GM23338 (cell line): Measurements from ENCODE around the gene GRAMD4. TPM values are rescaled to one million over a fixed set of nuclear protein-coding genes. Genes with fewer than 3 reads are reported as not detected.

ENCODE experiments used
- ATAC-seq: fragments of 200-7000 bp; cut with Tn5 transposase; 3 replicates; pipeline ENCODE4 v1.9.1; 2020
- DNase-seq: peaks from one replicate; pipeline ENCODE4 v3.0.0-alpha.2; 2015; ENCODE audit warnings: low spot score
- H2AFZ ChIP-seq: fragments of 200-600 bp; sonication (generic); 2 replicates; pipeline ENCODE4 v1.8.0; 2016; ENCODE audit warnings: antibody characterized with exemption, mild to moderate bottlenecking, moderate library complexity
- H3F3A ChIP-seq: fragments of 200-600 bp; sonication (generic); replicated peaks from 2 replicates; pipeline ENCODE4 v1.8.0; 2017; ENCODE audit warnings: antibody characterized with exemption, mixed run types, low read depth
- H3K27ac ChIP-seq: fragments of 200-600 bp; sonication (generic); 2 replicates; pipeline ENCODE4 v1.6.1; 2016; ENCODE audit warnings: low read depth
- H3K27me3 ChIP-seq: fragments of 200-600 bp; sonication (generic); 2 replicates; pipeline ENCODE4 v1.8.0; 2016; ENCODE audit warnings: mild to moderate bottlenecking, mixed run types, moderate library complexity; ENCODE audit not compliant: insufficient read depth
- H3K36me3 ChIP-seq: fragments of 200-600 bp; sonication (generic); 2 replicates; pipeline ENCODE4 v1.8.0; 2016; ENCODE audit warnings: mild to moderate bottlenecking; ENCODE audit not compliant: insufficient read depth
- H3K4me1 ChIP-seq: fragments of 200-600 bp; sonication (generic); 2 replicates; pipeline ENCODE4 v1.8.0; 2016; ENCODE audit warnings: mild to moderate bottlenecking, moderate library complexity; ENCODE audit not compliant: insufficient read depth
- H3K4me2 ChIP-seq: fragments of 200-600 bp; sonication (generic); 2 replicates; pipeline ENCODE4 v1.7.1; 2017; ENCODE audit warnings: mixed run types
- H3K4me3 ChIP-seq: fragments of 200-600 bp; sonication (generic); 2 replicates; pipeline ENCODE4 v1.6.1; 2016; ENCODE audit warnings: mixed run types
- H3K79me2 ChIP-seq: fragments of 200-600 bp; sonication (generic); replicated peaks from 2 replicates; pipeline ENCODE4 v1.8.0; 2017; ENCODE audit warnings: mild to moderate bottlenecking; ENCODE audit not compliant: insufficient read depth
- H3K9me2 ChIP-seq: fragments of 200-600 bp; sonication (generic); 2 replicates; pipeline ENCODE4 v1.8.0; 2017; ENCODE audit not compliant: insufficient read depth
- H4K20me1 ChIP-seq: fragments of 200-600 bp; sonication (generic); replicated peaks from 2 replicates; pipeline ENCODE4 v1.8.0; 2017; ENCODE audit warnings: mild to moderate bottlenecking; ENCODE audit not compliant: insufficient read depth
- H3K27ac Mint-ChIP-seq: 2 replicates; pipeline ENCODE4 v1.8.0; 2020; ENCODE audit warnings: inconsistent platforms, mild to moderate bottlenecking, moderate library complexity, mixed read lengths
- H3K27me3 Mint-ChIP-seq: 3 replicates; pipeline ENCODE4 v1.8.0; 2022; ENCODE audit warnings: low read depth, mild to moderate bottlenecking, moderate library complexity, mixed read lengths, inconsistent platforms; ENCODE audit not compliant: insufficient read depth, poor library complexity
- H3K36me3 Mint-ChIP-seq: 3 replicates; pipeline ENCODE4 v1.8.0; 2021; ENCODE audit warnings: low read depth, mild to moderate bottlenecking, inconsistent platforms, moderate library complexity, mixed read lengths
- H3K4me1 Mint-ChIP-seq: 3 replicates; pipeline ENCODE4 v1.8.0; 2020; ENCODE audit warnings: mild to moderate bottlenecking, inconsistent platforms, mixed read lengths
- H3K4me3 Mint-ChIP-seq: 3 replicates; pipeline ENCODE4 v1.8.0; 2021; ENCODE audit warnings: moderate library complexity, mild to moderate bottlenecking, inconsistent platforms, mixed read lengths
- H3K9me3 Mint-ChIP-seq: 3 replicates; pipeline ENCODE4 v1.8.0; 2020; ENCODE audit warnings: moderate library complexity, mild to moderate bottlenecking, inconsistent platforms, mixed read lengths
- polyA plus RNA-seq: library from polyadenylated mRNA; unstranded; fragments of >200 nt; fragmentation: Nextera tagmentation; extraction: Ambion mirVana; gene quantifications from 2 replicates; pipeline ENCODE4 v1.2.1, GENCODE V29; 2016
- total RNA-seq: library from RNA; depleted of rRNA; stranded (reverse); fragments of >200 nt; shearing (Covaris generic); gene quantifications from 2 replicates; pipeline ENCODE4 v1.2.3, GENCODE V29; 2014
- TF ChIP-seq, protein P1 (sequence below): IDR thresholded peaks from one replicate; pipeline ENCODE4 v1.6.1; 2018; ENCODE audit warnings: antibody characterized with exemption; ENCODE audit not compliant: unreplicated experiment
- TF ChIP-seq, protein P2 (sequence below): fragments of 250-450 bp; sonication (Bioruptor Pico); IDR thresholded peaks from 2 replicates; pipeline ENCODE4 v1.5.0; 2020; ENCODE audit warnings: mild to moderate bottlenecking, moderate library complexity

Gene GRAMD4
- total and polyA plus RNA-seq, 2 experiments from 2014 or later, result 2.7 to 81.8 TPM

GRCh38 chr22:46591930-46592329 is 28.3 kb upstream of the GRAMD4 start:
- TF ChIP-seq, protein P1, sequence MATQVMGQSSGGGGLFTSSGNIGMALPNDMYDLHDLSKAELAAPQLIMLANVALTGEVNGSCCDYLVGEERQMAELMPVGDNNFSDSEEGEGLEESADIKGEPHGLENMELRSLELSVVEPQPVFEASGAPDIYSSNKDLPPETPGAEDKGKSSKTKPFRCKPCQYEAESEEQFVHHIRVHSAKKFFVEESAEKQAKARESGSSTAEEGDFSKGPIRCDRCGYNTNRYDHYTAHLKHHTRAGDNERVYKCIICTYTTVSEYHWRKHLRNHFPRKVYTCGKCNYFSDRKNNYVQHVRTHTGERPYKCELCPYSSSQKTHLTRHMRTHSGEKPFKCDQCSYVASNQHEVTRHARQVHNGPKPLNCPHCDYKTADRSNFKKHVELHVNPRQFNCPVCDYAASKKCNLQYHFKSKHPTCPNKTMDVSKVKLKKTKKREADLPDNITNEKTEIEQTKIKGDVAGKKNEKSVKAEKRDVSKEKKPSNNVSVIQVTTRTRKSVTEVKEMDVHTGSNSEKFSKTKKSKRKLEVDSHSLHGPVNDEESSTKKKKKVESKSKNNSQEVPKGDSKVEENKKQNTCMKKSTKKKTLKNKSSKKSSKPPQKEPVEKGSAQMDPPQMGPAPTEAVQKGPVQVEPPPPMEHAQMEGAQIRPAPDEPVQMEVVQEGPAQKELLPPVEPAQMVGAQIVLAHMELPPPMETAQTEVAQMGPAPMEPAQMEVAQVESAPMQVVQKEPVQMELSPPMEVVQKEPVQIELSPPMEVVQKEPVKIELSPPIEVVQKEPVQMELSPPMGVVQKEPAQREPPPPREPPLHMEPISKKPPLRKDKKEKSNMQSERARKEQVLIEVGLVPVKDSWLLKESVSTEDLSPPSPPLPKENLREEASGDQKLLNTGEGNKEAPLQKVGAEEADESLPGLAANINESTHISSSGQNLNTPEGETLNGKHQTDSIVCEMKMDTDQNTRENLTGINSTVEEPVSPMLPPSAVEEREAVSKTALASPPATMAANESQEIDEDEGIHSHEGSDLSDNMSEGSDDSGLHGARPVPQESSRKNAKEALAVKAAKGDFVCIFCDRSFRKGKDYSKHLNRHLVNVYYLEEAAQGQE, result no peak
- TF ChIP-seq, protein P2, sequence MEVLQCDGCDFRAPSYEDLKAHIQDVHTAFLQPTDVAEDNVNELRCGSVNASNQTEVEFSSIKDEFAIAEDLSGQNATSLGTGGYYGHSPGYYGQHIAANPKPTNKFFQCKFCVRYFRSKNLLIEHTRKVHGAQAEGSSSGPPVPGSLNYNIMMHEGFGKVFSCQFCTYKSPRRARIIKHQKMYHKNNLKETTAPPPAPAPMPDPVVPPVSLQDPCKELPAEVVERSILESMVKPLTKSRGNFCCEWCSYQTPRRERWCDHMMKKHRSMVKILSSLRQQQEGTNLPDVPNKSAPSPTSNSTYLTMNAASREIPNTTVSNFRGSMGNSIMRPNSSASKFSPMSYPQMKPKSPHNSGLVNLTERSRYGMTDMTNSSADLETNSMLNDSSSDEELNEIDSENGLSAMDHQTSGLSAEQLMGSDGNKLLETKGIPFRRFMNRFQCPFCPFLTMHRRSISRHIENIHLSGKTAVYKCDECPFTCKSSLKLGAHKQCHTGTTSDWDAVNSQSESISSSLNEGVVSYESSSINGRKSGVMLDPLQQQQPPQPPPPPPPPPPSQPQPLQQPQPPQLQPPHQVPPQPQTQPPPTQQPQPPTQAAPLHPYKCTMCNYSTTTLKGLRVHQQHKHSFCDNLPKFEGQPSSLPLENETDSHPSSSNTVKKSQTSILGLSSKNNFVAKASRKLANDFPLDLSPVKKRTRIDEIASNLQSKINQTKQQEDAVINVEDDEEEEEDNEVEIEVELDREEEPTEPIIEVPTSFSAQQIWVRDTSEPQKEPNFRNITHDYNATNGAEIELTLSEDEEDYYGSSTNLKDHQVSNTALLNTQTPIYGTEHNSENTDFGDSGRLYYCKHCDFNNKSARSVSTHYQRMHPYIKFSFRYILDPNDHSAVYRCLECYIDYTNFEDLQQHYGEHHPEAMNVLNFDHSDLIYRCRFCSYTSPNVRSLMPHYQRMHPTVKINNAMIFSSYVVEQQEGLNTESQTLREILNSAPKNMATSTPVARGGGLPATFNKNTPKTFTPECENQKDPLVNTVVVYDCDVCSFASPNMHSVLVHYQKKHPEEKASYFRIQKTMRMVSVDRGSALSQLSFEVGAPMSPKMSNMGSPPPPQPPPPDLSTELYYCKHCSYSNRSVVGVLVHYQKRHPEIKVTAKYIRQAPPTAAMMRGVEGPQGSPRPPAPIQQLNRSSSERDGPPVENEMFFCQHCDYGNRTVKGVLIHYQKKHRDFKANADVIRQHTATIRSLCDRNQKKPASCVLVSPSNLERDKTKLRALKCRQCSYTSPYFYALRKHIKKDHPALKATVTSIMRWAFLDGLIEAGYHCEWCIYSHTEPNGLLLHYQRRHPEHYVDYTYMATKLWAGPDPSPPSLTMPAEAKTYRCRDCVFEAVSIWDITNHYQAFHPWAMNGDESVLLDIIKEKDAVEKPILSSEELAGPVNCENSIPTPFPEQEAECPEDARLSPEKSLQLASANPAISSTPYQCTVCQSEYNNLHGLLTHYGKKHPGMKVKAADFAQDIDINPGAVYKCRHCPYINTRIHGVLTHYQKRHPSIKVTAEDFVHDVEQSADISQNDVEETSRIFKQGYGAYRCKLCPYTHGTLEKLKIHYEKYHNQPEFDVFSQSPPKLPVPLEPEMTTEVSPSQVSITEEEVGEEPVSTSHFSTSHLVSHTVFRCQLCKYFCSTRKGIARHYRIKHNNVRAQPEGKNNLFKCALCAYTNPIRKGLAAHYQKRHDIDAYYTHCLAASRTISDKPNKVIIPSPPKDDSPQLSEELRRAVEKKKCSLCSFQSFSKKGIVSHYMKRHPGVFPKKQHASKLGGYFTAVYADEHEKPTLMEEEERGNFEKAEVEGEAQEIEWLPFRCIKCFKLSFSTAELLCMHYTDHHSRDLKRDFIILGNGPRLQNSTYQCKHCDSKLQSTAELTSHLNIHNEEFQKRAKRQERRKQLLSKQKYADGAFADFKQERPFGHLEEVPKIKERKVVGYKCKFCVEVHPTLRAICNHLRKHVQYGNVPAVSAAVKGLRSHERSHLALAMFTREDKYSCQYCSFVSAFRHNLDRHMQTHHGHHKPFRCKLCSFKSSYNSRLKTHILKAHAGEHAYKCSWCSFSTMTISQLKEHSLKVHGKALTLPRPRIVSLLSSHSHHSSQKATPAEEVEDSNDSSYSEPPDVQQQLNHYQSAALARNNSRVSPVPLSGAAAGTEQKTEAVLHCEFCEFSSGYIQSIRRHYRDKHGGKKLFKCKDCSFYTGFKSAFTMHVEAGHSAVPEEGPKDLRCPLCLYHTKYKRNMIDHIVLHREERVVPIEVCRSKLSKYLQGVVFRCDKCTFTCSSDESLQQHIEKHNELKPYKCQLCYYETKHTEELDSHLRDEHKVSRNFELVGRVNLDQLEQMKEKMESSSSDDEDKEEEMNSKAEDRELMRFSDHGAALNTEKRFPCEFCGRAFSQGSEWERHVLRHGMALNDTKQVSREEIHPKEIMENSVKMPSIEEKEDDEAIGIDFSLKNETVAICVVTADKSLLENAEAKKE, result no peak
- Histone ChIP-seq H3K27ac (no peak overlapping the region), H4K20me1 (no peaks in the 10 kb centered on the region; the same call in 1 of the 2 replicates), H3K27me3 (no peaks in the 10 kb centered on the region), H3K9me2 (no peaks in the 10 kb centered on the region), H3K4me2 (no peak overlapping the region), H3K4me3 (no peak overlapping the region), H3K79me2 (peaks cover 8% of the 10 kb centered on the region), H2AFZ (no peak overlapping the region), H3K4me1 (no peaks in the 10 kb centered on the region), H3K36me3 (no peaks in the 10 kb centered on the region), H3F3A (no peaks in the 10 kb centered on the region)
- Mint-ChIP-seq H3K4me1 (peaks cover 33% of the 10 kb centered on the region), H3K9me3 (no peaks in the 10 kb centered on the region), H3K27me3 (peaks cover 8% of the 10 kb centered on the region), H3K27ac (peak overlapping the region; percentile 23; the same call in 1 of the 2 replicates), H3K36me3 (no peaks in the 10 kb centered on the region), H3K4me3 (no peak overlapping the region)
- ATAC-seq, result no peak
- DNase-seq, result no peak
